ENCODE measurements around the gene TTBK2. TPM values are rescaled to one million over a fixed set of nuclear protein-coding genes. Genes with fewer than 3 reads are reported as not detected.

Gene TTBK2
- total RNA-seq, 1 experiment from 2014 or later = 10.6 TPM

- Histone ChIP-seq H4K91ac (ENCODE audit: insufficient read length, low read depth, low read length) (no peak overlapping the region), H2BK15ac (ENCODE audit: low read depth, low read length) (no peak overlapping the region), H2BK20ac (ENCODE audit: low read depth, low read length, poor library complexity, severe bottlenecking) (no peak overlapping the region), H3K14ac (ENCODE audit: insufficient read depth, low read length) (no peak overlapping the region), H2BK120ac (ENCODE audit: low read depth, low read length, poor library complexity, severe bottlenecking) (no peak overlapping the region), H3K56ac (ENCODE audit: insufficient read length, low read depth, low read length) (no peak overlapping the region), H3K9ac (ENCODE audit: extremely low read depth, insufficient read length, low read length) (no peak overlapping the region), H2AK5ac (ENCODE audit: insufficient read length, low read length) (no peak overlapping the region), H3K23me2 (ENCODE audit: insufficient read length, low read depth, low read length, poor library complexity, severe bottlenecking) (no peaks in the 10 kb centered on the region), H2BK5ac (ENCODE audit: insufficient read length, low read length) (no peak overlapping the region), H3K27ac (ENCODE audit: insufficient read length, low read depth, low read length) (no peak overlapping the region), H4K20me1 (ENCODE audit: control insufficient read depth, insufficient read depth, insufficient read length) (no peaks in the 10 kb centered on the region), H3K4me2 (ENCODE audit: insufficient read depth, insufficient read length, low read length) (no peak overlapping the region), H3K79me2 (ENCODE audit: insufficient read depth, low read length) (no peaks in the 10 kb centered on the region), H4K5ac (ENCODE audit: insufficient read length, low read depth, low read length) (no peak overlapping the region), H3K9me3 (ENCODE audit: control insufficient read depth, low read depth, low read length) (no peaks in the 10 kb centered on the region), H4K8ac (replicated peaks; ENCODE audit: insufficient read length, low read depth, low read length) (no peak overlapping the region), H3K27me3 (ENCODE audit: insufficient read depth, low read length) (no peaks in the 10 kb centered on the region), H3K23ac (ENCODE audit: insufficient read length, low read depth, low read length) (no peak overlapping the region), H3K4ac (ENCODE audit: low read depth, low read length) (no peak overlapping the region), H2BK12ac (ENCODE audit: insufficient read length, low read depth, low read length) (no peak overlapping the region), H3T11ph (ENCODE audit: low read length) (no peak overlapping the region), H2AFZ (ENCODE audit: low read length) (no peak overlapping the region), H3K4me1 (ENCODE audit: insufficient read depth, low read length) (no peaks in the 10 kb centered on the region), H3K18ac (ENCODE audit: insufficient read length, low read depth, low read length) (no peak overlapping the region), H3K79me1 (ENCODE audit: insufficient read depth, low read depth, low read length, poor library complexity, severe bottlenecking) (no peaks in the 10 kb centered on the region)
- peak; percentile 59 for DNase-seq
- Mint-ChIP-seq H3K9me3 (no peaks in the 10 kb centered on the region; a peak in 1 of 5 replicates), H3K4me3 (no peak overlapping the region), H3K27me3 (ENCODE audit: low read depth) (no peaks in the 10 kb centered on the region), H3K4me1 (peaks cover 3 to 4% of the 10 kb centered on the region in 2 experiments; a peak in 1 of 4 replicates), H3K27ac (peak overlapping the region in 1 of 3 experiments; percentile 64; a peak in 1 of 7 replicates), H3K36me3 (ENCODE audit: insufficient read depth in 1 of 3, low read depth in 3 of 3) (peaks cover 4 to 6% (median 4%) of the 10 kb centered on the region in 3 experiments)
- TF ChIP-seq CTCF (conservative IDR thresholded peaks at IDR 0.05) = peak; percentile 72
- no CpG with 5 or more reads among the region's 22 CpGs for WGBS (ENCODE audit: extremely low coverage, insufficient read length, low lambda C conversion rate)
These were observed 119.7 kb downstream of the TTBK2 start for GRCh38 chr15:42800731-42801474.

All from H9 (cell line).